Suppressor macrophage (primary cell): ENCODE results near the gene CLCN1.
"Not testable (repeated sequence)": the region's sequence is repeated elsewhere in the genome, so short reads cannot be mapped to it uniquely, and the experiment has no call there.

Experiments
- DNase-seq, 4 experiments: peaks; one replicate each; pipeline ENCODE4 v3.0.0-alpha.2; 2020 to 2022
- total RNA-seq, 17 experiments: gene quantifications; one replicate each; lab custom pipeline; 2026; ENCODE audit warnings: mixed read lengths in 6 of 17, inconsistent platforms in 3 of 17; lab: John Stamatoyannopoulos, UW

CLCN1 gene
- 0 to 2.6 (median 0.14) reads per million in 17 experiments for total RNA-seq

GRCh38 chr7:143315776-143316175 lies at the start of gene CLCN1:
TSS of gene CLCN1 (plus strand) at chr7:143316111. CDS start at chr7:143316213, 102 bp downstream.
- DNase-seq: no peak

DNA sequence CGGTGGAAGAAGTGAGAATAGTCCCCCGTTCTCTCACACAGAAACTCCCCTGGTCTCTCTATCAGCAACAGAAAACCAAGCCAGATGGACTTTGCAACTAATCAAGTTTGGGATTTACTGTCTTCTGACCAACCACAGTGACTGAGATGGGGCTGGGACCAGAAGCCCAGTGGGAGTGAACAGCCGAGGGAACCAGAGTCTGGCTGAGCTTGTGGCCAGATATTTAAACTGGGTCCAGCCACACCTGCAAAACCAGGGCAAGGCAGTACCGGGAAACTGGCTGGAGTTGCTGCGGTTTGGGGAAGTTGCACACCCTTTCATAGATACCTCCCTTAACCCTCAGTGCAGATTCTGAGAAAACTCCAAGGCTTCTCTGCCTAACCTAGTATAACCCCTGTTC lies 46.7 kb upstream of the CLCN1 start:
- DNase-seq: no peak

- no peak for DNase-seq
These were observed 44.7 kb upstream of the CLCN1 start for GRCh38 chr7:143271240-143271639.

- no peak for DNase-seq
These were observed 43.0 kb upstream of the CLCN1 start for GRCh38 chr7:143272871-143273270.

- peak in 1 of 4 experiments; percentile 14 for DNase-seq
These were observed 36.5 kb upstream of the CLCN1 start for GRCh38 chr7:143279186-143280098.

DNA sequence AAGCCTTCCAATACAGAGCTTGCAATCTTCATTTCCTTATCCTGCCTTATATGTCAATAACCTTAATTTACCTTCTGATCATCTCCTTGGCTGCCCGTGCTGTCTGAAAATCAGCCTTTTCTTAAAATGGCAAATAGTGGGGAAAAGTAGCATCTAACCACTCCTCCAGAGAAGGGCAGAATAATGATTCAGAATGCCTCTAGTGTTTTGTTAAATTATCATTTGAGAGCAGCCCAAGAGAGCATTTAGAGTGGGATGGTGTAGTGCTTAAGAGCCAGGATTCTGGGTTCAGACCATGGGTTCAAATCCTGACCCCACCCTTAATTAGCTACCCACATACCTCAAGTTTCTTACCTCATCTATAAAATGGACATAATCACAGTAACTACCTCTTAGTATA lies 35.8 kb upstream of the CLCN1 start:
- DNase-seq: no peak

GRCh38 chr7:143280566-143280965 lies 35.3 kb upstream of the CLCN1 start:
- DNase-seq: peak; percentile 16 to 53 (median 44)

GRCh38 chr7:143281529-143281928 lies 34.4 kb upstream of the CLCN1 start:
- DNase-seq: no peak

GRCh38 chr7:143282124-143282523 lies 33.8 kb upstream of the CLCN1 start:
- DNase-seq: no peak

DNA sequence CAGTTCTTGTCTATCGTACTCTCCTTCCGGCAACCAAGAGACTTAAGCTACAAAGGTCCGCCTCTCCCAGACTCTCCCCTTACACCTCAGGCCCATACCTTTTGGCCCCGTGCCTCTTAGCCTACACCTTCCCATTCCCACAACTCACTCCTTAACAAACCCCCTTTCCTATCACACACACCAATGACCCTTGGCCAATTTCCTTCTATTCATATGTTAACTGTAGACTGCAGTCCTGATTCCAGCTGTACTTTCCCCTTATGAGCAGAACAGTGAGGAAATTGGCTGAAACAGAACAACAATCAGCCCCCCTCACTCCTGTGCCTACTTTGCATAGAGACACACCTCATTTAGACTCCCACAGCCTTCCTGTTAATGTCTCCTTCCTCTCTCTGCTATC lies 32.5 kb upstream of the CLCN1 start:
- DNase-seq: no peak

- no peak for DNase-seq
These were observed 31.1 kb upstream of the CLCN1 start, which contains the start of gene TMEM139 for GRCh38 chr7:143284591-143285469. TSS of gene TMEM139 (plus strand) at chr7:143284958. CDS start at chr7:143285958, 1,000 bp downstream.

GRCh38 chr7:143285470-143285778 lies 30.5 kb upstream of the CLCN1 start:
- no peak for DNase-seq

DNA sequence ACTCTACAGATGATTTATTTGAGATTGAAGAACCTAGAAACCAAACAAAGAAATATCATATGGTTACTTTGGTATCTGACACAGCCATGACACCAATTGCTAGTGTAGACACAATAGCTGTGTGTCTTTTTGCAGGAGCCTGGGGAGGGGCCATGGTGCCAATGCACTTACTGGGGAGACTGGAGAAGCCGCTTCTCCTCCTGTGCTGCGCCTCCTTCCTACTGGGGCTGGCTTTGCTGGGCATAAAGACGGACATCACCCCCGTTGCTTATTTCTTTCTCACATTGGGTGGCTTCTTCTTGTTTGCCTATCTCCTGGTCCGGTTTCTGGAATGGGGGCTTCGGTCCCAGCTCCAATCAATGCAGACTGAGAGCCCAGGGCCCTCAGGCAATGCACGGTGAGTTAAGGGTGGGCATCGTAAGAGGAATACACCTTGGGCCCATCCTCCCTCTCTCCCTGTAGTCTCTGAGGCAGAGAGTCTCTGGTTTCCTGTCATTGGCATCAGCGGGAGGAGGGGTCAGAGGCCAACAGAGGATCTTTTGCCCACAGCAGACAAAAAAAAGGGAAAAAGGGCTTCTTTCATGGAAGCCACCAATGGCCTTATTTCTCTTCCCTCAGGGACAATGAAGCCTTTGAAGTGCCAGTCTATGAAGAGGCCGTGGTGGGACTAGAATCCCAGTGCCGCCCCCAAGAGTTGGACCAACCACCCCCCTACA lies 29.9 kb upstream of the CLCN1 start:
- DNase-seq: no peak

DNA sequence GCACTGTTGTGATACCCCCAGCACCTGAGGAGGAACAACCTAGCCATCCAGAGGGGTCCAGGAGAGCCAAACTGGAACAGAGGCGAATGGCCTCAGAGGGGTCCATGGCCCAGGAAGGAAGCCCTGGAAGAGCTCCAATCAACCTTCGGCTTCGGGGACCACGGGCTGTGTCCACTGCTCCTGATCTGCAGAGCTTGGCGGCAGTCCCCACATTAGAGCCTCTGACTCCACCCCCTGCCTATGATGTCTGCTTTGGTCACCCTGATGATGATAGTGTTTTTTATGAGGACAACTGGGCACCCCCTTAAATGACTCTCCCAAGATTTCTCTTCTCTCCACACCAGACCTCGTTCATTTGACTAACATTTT lies 29.4 kb upstream of the CLCN1 start:
- no peak for DNase-seq

DNA sequence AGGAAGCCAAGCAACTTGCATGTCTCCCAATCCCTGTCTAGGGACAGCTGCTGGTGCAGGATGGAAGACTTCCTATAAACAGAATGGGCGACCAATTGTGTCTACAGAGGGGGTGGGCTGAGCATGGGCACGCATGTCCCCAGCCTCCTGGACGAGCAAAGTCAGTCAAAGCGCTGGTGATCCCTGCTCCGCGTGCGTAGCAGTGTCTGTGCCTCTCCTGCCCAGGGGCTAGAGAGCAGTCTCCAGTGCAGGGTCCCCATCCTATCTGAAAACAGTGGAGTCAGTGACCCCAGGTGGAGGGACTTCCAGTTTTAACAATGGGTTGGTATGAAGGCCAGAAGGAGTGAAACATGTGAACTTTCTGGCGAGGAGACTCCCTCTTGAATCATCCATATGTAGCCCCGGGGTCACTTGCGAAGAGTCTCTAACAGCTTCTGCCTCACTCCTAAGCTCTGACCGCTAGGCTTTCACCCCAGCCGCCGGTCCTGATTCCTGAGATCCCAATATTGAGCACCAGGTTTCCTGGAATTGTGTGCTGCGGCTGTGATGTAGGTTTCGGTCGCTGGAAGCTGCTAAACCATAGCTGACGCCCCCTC lies 28.5 kb upstream of the CLCN1 start:
- no peak for DNase-seq

- DNase-seq: peak; percentile 98 to 99 (median 98)
These were observed 27.7 kb upstream of the CLCN1 start, which contains the start of gene CASP2 for GRCh38 chr7:143287935-143288826. TSS of gene CASP2 (plus strand) at chr7:143288351. CDS start at chr7:143288456, 105 bp downstream.

- peak; percentile 17 to 34 (median 28) for DNase-seq
These were observed 27.1 kb upstream of the CLCN1 start for GRCh38 chr7:143288836-143289235.

DNA sequence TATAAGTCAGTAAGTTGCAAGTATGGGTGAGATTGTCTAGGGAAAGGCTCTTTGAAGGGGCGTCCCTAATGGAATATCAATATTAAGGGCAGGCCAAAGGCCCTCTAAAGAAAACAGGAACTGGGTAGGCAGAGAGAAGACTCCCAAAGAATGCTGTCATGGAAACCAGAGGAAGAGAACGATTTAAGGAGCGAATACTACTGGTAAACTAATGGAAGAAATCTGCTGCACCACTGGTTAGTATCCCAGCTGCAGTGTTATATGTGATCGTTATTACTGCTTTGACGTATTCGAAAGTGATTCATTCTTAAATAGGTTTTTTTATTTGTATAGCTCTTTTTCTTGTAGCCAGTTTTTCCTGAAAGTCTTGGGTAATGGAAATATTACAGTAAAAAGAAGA lies 26.5 kb upstream of the CLCN1 start:
- peak; percentile 18 to 58 (median 48) for DNase-seq

- DNase-seq: not testable (repeated sequence)
These were observed 26.0 kb upstream of the CLCN1 start for GRCh38 chr7:143289888-143290287.

DNA sequence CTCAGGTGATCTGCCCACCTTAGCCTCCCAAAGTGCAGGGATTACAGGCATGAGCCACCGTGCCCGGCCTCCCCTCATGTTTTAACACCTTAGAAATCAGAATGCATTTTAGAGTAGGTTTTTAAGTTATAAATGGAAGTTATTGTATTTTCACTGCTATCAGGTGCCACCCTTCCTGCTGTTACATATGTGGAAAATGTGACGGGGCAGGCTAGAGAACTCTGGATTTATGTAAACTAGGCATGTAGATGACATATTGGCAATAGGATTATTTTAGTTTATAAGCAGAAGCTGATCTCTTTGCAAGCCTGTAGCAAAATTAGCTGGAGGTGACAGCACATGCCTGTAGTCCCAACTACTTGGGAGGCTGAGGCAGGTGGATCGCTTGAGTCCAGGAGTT lies 25.6 kb upstream of the CLCN1 start:
- no peak for DNase-seq

DNA sequence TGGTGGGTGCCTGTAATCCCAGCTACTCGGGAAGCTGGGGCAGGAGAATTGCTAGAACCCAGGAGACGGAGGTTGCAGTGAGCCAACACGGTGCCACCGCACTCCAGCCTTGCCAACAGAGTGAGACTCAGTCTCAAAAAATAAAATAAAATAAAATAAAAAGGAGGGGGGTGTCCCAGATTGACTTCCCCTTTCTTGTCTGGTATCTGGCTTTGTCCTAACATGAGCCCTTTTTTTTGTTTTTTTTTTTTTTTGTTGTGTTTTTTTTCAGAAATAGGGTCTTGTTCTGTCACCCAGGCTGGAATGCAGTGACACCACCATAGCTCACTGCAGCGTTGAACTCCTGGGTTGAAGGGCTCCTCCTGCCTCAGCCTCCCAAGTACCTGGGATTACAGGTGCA lies 23.0 kb upstream of the CLCN1 start:
- no peak for DNase-seq
